ENCODE results near the gene ATP2A3.

DNA sequence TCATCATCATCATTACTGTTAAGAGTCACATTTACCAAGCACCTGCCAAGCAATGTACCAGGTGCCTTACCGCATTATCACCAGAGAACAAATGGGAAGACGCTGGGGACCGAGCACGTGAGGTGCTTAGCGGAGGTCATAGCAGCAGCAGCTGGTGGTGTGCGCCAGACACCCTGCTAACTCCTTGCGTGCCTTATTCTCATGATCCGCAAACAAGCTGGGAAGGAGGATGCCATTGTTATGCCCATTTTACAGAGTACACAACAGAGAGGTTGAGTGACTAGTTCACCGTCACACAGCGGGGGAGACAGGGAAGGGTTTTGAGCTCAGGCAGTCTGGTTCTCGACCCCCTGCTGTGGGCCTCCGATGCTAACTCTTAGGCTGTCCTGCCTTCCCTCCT lies 7.3 kb downstream of the ATP2A3 start:
- TF ChIP-seq POLR2A (IDR thresholded peaks at IDR 0.05), result no peak
- TF ChIP-seq CTCF (IDR thresholded peaks at IDR 0.05), result no peak
